Liver (tissue), 9 donors: ENCODE results near the gene SHTN1. TPM values are rescaled to one million over a fixed set of nuclear protein-coding genes. Genes with fewer than 3 reads are reported as not detected.
A peak's percentile ranks its signal among the peaks of the same experiment; 100 is the strongest.

Source experiments
- DNase-seq: peaks from one replicate; pipeline ENCODE4 v3.0.0-alpha.2; 2017; ENCODE audit warnings: low spot score
- H3K27ac ChIP-seq, 2 donors: one replicate each; pipeline ENCODE4 v1.7.0; 2013; ENCODE audit warnings: inconsistent platforms in 2 of 2, low read length in 2 of 2, control low read depth in 1 of 2, low read depth in 1 of 2, mild to moderate bottlenecking in 1 of 2
- H3K27me3 ChIP-seq, 4 donors: one replicate each; pipeline versions ENCODE4 v1.6.1 to v1.7.0; 2013; ENCODE audit warnings: low read length in 3 of 4, inconsistent platforms in 1 of 4, mild to moderate bottlenecking in 1 of 4, moderate library complexity in 1 of 4; ENCODE audit not compliant: control insufficient read depth in 4 of 4, insufficient read depth in 4 of 4
- H3K36me3 ChIP-seq, 4 donors: one replicate each; pipeline versions ENCODE4 v1.6.1 to v1.7.0; 2013; ENCODE audit warnings: low read length in 3 of 4, mild to moderate bottlenecking in 3 of 4, low read depth in 1 of 4, moderate library complexity in 1 of 4; ENCODE audit not compliant: control insufficient read depth in 4 of 4, insufficient read depth in 3 of 4
- H3K4me1 ChIP-seq, 4 donors: one replicate each; pipeline versions ENCODE4 v1.6.1 to v1.7.0; 2013; ENCODE audit warnings: low read length in 3 of 4, mild to moderate bottlenecking in 3 of 4, moderate library complexity in 1 of 4; ENCODE audit not compliant: control insufficient read depth in 4 of 4, insufficient read depth in 4 of 4
- H3K4me3 ChIP-seq, 3 donors: one replicate each; pipeline versions ENCODE4 v1.6.1 to v1.7.0; 2013; ENCODE audit warnings: low read length in 3 of 3, control low read depth in 1 of 3, low read depth in 1 of 3, mild to moderate bottlenecking in 1 of 3
- H3K9ac ChIP-seq, 2 donors: one replicate each; pipeline ENCODE4 v1.7.0; 2013; ENCODE audit warnings: low read length in 2 of 2, mild to moderate bottlenecking in 2 of 2, moderate library complexity in 2 of 2, control low read depth in 1 of 2, low read depth in 1 of 2
- H3K9me3 ChIP-seq, 4 donors: one replicate each; pipeline versions ENCODE4 v1.6.1 to v1.7.0; 2013; ENCODE audit warnings: low read length in 3 of 4; ENCODE audit not compliant: control insufficient read depth in 4 of 4
- ATF3 ChIP-seq: IDR thresholded peaks from 2 replicates; pipeline ENCODE4 v1.6.1; 2016; ENCODE audit warnings: antibody characterized with exemption
- CTCF ChIP-seq: fragments of 150-350 bp; IDR thresholded peaks from 2 replicates; pipeline ENCODE4 v1.5.1; 2017; ENCODE audit warnings: improper control_type of control experiment, low read depth, low read length; ENCODE audit not compliant: missing input control
- EGR1 ChIP-seq, 2 donors: IDR thresholded peaks; 2 replicates each; pipeline ENCODE4 v1.6.1; 2016 to 2018; ENCODE audit warnings: antibody characterized with exemption in 2 of 2, low read depth in 2 of 2
- FOXA1 ChIP-seq: IDR thresholded peaks from 2 replicates; pipeline ENCODE4 v1.6.1; 2016; ENCODE audit warnings: antibody characterized with exemption
- FOXA2 ChIP-seq: IDR thresholded peaks from 2 replicates; pipeline ENCODE4 v1.6.1; 2016; ENCODE audit warnings: antibody characterized with exemption
- GABPA ChIP-seq, 2 donors: IDR thresholded peaks in 1 of 2; conservative IDR thresholded peaks in 1 of 2; 2 replicates each; pipeline ENCODE4 v1.6.1; 2016; ENCODE audit warnings: antibody characterized with exemption in 2 of 2, mild to moderate bottlenecking in 1 of 2, moderate library complexity in 1 of 2
- HNF4A ChIP-seq, 2 donors: conservative IDR thresholded peaks; 2 replicates each; pipeline ENCODE4 v1.6.1; 2016; ENCODE audit warnings: antibody characterized with exemption in 2 of 2, mild to moderate bottlenecking in 2 of 2
- HNF4G ChIP-seq: IDR thresholded peaks from 2 replicates; pipeline ENCODE4 v1.6.1; 2016; ENCODE audit warnings: antibody characterized with exemption
- JUND ChIP-seq, 2 donors: IDR thresholded peaks; 2 replicates each; pipeline ENCODE4 v1.6.1; 2016; ENCODE audit warnings: antibody characterized with exemption in 2 of 2
- NR2F2 ChIP-seq: IDR thresholded peaks from 2 replicates; pipeline ENCODE4 v1.6.1; 2016; ENCODE audit warnings: antibody characterized with exemption
- RAD21 ChIP-seq, 2 donors: IDR thresholded peaks; 2 replicates each; pipeline ENCODE4 v1.6.1; 2016; ENCODE audit warnings: antibody characterized with exemption in 2 of 2, mild to moderate bottlenecking in 2 of 2
- REST ChIP-seq: IDR thresholded peaks from 2 replicates; pipeline ENCODE4 v1.6.1; 2016; ENCODE audit warnings: antibody characterized with exemption, mild to moderate bottlenecking
- RXRA ChIP-seq, 2 donors: IDR thresholded peaks; 2 replicates each; pipeline ENCODE4 v1.6.1; 2017 to 2018; ENCODE audit warnings: antibody characterized with exemption in 2 of 2, mild to moderate bottlenecking in 1 of 2
- SP1 ChIP-seq: IDR thresholded peaks from 2 replicates; pipeline ENCODE4 v1.6.1; 2018; ENCODE audit warnings: antibody characterized with exemption, mild to moderate bottlenecking
- TAF1 ChIP-seq: conservative IDR thresholded peaks from 2 replicates; pipeline ENCODE4 v1.6.1; 2016; ENCODE audit warnings: antibody characterized with exemption, mild to moderate bottlenecking
- YY1 ChIP-seq: IDR thresholded peaks from 2 replicates; pipeline ENCODE4 v1.6.1; 2016; ENCODE audit warnings: antibody characterized with exemption, mild to moderate bottlenecking
- WGBS: extraction: QIAGEN DNeasy Blood & Tissue Kit; methylation state at CpG from one replicate; pipeline ENCODE4 v1.1.7; 2013; 5-methylcytosine and 5-hydroxymethylcytosine counted together
- polyA plus RNA-seq, 2 donors: library from polyadenylated mRNA; stranded (reverse) in 1 of 2; unstranded in 1 of 2; fragments of 200-250 nt in 1 of 2; fragments of >200 nt in 1 of 2; fragmentation: Nextera tagmentation in 1 of 2; extraction: Ambion mirVana in 1 of 2; gene quantifications; one replicate each; pipeline versions ENCODE4 v1.2.1 to v1.2.3, GENCODE V29; 2013 to 2015
- total RNA-seq, 2 donors: library from RNA; depleted of rRNA; stranded (reverse); fragments of >200 nt; gene quantifications; one replicate each; pipeline ENCODE4 v1.2.3, GENCODE V29; 2014
- TF ChIP-seq, protein P1 (sequence below): IDR thresholded peaks from 2 replicates; pipeline ENCODE4 v1.6.1; 2016; ENCODE audit warnings: antibody characterized with exemption
- TF ChIP-seq, protein P2 (sequence below): IDR thresholded peaks from 2 replicates; pipeline ENCODE4 v1.6.1; 2016; ENCODE audit warnings: antibody characterized with exemption
- donor health status: healthy.
- donor health status: healthy.
- donor health status: healthy.
- donor health status: healthy.
- donor health status: healthy.

Gene SHTN1
- total and polyA plus RNA-seq, 4 donors, result 3.2 to 11.7 (median 10.3) TPM

- Histone ChIP-seq H3K9ac (peak overlapping the region; percentile 21 to 68), H3K27ac (peak overlapping the region; percentile 96 to 98), H3K9me3 (no peaks in the 10 kb centered on the region), H3K4me1 (peaks cover 0 to 28% (median 20%) of the 10 kb centered on the region in 4 donors), H3K36me3 (no peaks in the 10 kb centered on the region), H3K27me3 (no peaks in the 10 kb centered on the region), H3K4me3 (peak overlapping the region; percentile 73 to 87 (median 86))
- DNase-seq, result peak; percentile 39
- TF ChIP-seq, protein P1, sequence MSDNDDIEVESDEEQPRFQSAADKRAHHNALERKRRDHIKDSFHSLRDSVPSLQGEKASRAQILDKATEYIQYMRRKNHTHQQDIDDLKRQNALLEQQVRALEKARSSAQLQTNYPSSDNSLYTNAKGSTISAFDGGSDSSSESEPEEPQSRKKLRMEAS, result no peak
- TF ChIP-seq GABPA (IDR thresholded peaks at IDR 0.05 in 1 of 2, conservative IDR thresholded peaks at IDR 0.05 in 1 of 2) (no peak), HNF4A (conservative IDR thresholded peaks at IDR 0.05) (no peak), YY1 (no peak), JUND (IDR thresholded peaks at IDR 0.05) (no peak), REST (no peak), SP1 (peak; percentile 31), EGR1 (IDR thresholded peaks at IDR 0.05; ENCODE audit: low read depth in 2 of 2) (peak in 1 of 2 donors; percentile 32), FOXA2 (no peak), ATF3 (no peak), RXRA (IDR thresholded peaks at IDR 0.05) (peak in 1 of 2 donors; percentile 22), RAD21 (IDR thresholded peaks at IDR 0.05) (no peak)
- 3% methylated on average over 47 of the region's 47 CpGs for WGBS
Observed at GRCh38 chr10:117004227-117005025, 561 bp downstream of the SHTN1 start.

- no peaks in the 10 kb centered on the region for H3K9me3 ChIP-seq
- no peak for DNase-seq
- H3K36me3 ChIP-seq, result no peaks in the 10 kb centered on the region
- H3K27me3 ChIP-seq, result no peaks in the 10 kb centered on the region
- H3K4me1 ChIP-seq, result peaks cover 0 to 28% (median 20%) of the 10 kb centered on the region in 4 donors
- H3K4me3 ChIP-seq, result peak overlapping the region in 1 of 3 donors; percentile 6
- peak overlapping the region; percentile 60 to 64 for H3K27ac ChIP-seq
- 41% methylated on average over 6 of the region's 6 CpGs for WGBS
- H3K9ac ChIP-seq, result no peak overlapping the region
- peak; percentile 18 for TF ChIP-seq FOXA1
- peak; percentile 48 for TF ChIP-seq SP1
- peak in 1 of 2 donors; percentile 82 for TF ChIP-seq JUND (IDR thresholded peaks at IDR 0.05)
- peak; percentile 50 for TF ChIP-seq NR2F2
- TF ChIP-seq CTCF, result no peak
- TF ChIP-seq RAD21 (IDR thresholded peaks at IDR 0.05), result peak; percentile 8 to 34
- peak; percentile 82 to 89 for TF ChIP-seq RXRA (IDR thresholded peaks at IDR 0.05)
- no peak for TF ChIP-seq HNF4G
- peak in 1 of 2 donors; percentile 17 for TF ChIP-seq GABPA (IDR thresholded peaks at IDR 0.05 in 1 of 2, conservative IDR thresholded peaks at IDR 0.05 in 1 of 2)
- TF ChIP-seq, protein P2, sequence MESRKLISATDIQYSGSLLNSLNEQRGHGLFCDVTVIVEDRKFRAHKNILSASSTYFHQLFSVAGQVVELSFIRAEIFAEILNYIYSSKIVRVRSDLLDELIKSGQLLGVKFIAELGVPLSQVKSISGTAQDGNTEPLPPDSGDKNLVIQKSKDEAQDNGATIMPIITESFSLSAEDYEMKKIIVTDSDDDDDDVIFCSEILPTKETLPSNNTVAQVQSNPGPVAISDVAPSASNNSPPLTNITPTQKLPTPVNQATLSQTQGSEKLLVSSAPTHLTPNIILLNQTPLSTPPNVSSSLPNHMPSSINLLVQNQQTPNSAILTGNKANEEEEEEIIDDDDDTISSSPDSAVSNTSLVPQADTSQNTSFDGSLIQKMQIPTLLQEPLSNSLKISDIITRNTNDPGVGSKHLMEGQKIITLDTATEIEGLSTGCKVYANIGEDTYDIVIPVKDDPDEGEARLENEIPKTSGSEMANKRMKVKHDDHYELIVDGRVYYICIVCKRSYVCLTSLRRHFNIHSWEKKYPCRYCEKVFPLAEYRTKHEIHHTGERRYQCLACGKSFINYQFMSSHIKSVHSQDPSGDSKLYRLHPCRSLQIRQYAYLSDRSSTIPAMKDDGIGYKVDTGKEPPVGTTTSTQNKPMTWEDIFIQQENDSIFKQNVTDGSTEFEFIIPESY, result peak; percentile 72
- no peak for TF ChIP-seq ATF3
- peak; percentile 56 for TF ChIP-seq REST
- TF ChIP-seq FOXA2, result peak; percentile 80
- TF ChIP-seq EGR1 (IDR thresholded peaks at IDR 0.05; ENCODE audit: low read depth in 2 of 2), result peak in 1 of 2 donors; percentile 40
- TF ChIP-seq TAF1, result no peak
- peak; percentile 69 to 77 for TF ChIP-seq HNF4A (conservative IDR thresholded peaks at IDR 0.05)
- peak; percentile 74 for TF ChIP-seq YY1
Observed at GRCh38 chr10:117003336-117003735, 1.7 kb downstream of the SHTN1 start.
